HG03108 (cell line): ENCODE data around the gene COPS4.
"Not testable (repeated sequence)": the region's sequence is repeated elsewhere in the genome, so short reads cannot be mapped to it uniquely, and the experiment has no call there.

Experiments used
- ATAC-seq: cut with Tn5 transposase; IDR thresholded peaks from one replicate; pipeline ENCODE4 v1.9.1; 2021; ENCODE audit warnings: moderate library complexity; ENCODE audit not compliant: unreplicated experiment

The COPS4 gene

DNA sequence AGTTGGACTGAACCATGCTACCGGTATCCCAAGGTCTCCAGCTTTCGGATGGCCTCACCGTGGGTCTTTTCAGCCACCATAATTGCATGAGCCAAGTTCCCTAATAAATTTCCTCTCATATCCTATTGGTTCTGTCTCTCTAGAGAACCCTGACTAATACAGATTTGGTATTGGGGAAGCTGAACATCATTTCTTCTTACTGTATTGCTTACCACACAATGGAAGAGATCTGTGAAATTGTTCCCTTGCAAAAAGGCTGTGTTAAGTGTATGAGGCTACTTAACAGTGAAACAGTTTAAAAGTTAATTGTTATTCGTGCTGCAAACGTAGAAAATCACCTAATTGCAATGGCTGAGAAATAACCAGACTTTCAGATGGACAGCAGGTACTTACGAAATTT lies 45.6 kb downstream of the COPS4 start:
- ATAC-seq = no peak

DNA sequence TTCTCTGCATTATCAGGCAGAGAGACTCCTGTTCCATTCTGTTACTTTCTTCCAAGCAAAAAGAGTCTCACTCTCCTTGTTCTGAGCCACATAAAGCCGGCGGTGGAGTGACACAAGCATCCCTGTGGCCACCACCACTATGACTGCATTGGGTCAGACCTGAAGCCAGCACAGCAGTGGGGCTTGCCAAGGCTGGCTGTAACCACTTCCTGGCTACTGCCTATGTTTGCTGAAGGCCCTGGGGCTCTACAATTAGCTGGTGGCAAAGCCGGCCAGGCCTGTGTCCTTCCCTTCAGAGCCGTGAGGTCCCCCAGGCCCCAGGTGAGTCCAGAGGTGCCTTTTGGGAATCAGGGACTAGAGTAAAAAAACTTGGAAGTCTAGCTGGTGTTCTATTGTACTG lies 47.8 kb downstream of the COPS4 start:
- ATAC-seq = no peak

- peak; percentile 49 for ATAC-seq
Observed at GRCh38 chr4:83083925-83084475, 49.0 kb downstream of the COPS4 start.

DNA sequence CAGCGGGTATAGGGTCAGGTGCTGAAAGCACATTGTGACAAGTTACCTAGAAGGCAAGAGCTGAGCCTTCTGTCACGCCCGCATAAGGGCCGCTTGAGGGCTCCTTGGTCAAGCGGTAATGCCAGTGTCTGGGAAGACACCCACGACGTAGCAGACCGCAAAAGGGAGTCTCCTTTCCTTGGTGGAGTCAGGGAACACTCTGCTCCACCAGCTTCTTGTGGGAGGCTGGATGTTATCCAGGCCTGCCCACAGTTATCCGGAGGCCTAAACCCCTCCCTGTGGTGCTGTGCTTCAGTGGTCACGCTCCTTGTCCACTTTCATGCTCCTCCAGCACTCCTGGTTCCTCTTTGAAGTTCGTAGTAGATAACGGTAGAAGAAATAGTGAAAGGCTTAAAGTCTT lies 50.0 kb downstream of the COPS4 start:
- ATAC-seq = not testable (repeated sequence)

- no peak for ATAC-seq
Observed at GRCh38 chr4:83089410-83090157, 54.6 kb downstream of the COPS4 start.

- no peak for ATAC-seq
Observed at GRCh38 chr4:83093060-83093640, 58.2 kb downstream of the COPS4 start.

DNA sequence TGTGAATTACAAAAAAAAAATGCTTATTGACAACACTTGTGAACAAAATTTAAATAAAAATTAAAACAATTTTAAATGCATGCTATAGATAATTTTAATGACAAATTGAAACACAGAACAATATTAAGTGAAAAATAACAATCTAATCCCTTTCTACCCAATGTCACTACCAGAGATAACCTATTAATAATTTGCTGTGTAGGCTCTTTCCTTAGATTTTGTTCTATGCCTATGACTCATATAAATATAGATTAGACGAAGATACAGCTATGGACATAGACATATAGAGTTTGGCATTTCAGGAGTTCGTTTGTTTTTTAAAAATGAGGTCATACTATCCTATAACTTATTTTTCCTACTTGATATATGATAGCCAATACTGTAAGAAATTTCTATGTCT lies 61.4 kb downstream of the COPS4 start:
- ATAC-seq = no peak

- no peak for ATAC-seq
Observed at GRCh38 chr4:83104991-83105390, 70.0 kb downstream of the COPS4 start.

DNA sequence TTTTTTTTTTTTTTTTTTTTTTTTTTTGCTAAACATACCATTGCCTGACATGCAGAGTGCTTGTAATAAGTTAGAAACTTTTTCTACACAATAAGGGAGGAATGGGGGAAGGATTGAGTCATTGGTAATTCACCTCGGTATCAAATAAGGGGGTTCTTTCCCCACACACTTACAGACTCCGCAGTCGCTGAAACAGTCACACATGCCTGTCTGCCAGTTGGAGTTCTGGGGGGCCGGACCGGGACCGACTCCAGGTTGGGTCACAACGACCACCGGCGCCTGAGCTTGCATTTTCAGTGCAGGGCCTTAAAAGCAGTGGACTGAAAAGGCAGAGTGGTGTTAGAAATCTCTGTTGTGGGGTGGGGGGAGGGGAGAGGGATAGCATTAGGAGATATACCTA lies 72.6 kb downstream of the COPS4 start:
- ATAC-seq = no peak

GRCh38 chr4:83108101-83108861 lies 73.3 kb downstream of the COPS4 start:
- ATAC-seq = no peak

- ATAC-seq = peak; percentile 10
Observed at GRCh38 chr4:83109480-83110222, 74.7 kb downstream of the COPS4 start.

GRCh38 chr4:83110223-83110945 lies 75.4 kb downstream of the COPS4 start:
- peak; percentile 64 for ATAC-seq

- no peak for ATAC-seq
Observed at GRCh38 chr4:83110970-83111750, 76.2 kb downstream of the COPS4 start.

- not testable (repeated sequence) for ATAC-seq
Observed at GRCh38 chr4:83111751-83112141, 76.8 kb downstream of the COPS4 start.

DNA sequence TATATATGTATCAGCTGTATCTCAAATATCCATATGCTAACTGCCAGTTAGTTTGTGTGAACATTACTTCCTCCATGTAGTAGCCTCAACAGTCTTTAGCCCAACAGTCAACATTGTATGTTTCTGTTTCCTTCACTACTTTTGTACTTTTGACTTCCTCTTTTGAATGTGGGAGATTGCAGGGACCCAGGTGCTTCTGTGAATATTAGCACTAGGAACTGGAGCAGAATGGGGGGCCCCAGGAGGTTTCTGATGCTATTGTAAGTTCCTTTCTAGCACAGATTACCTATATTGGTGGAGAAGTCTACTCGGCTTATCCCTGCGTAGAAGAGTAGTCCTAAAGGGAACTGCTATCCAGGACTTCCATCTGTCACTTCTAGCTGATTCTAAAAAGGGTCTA lies 77.2 kb downstream of the COPS4 start:
- ATAC-seq = peak; percentile 35

- no peak for ATAC-seq
Observed at GRCh38 chr4:83112678-83113428, 77.9 kb downstream of the COPS4 start.

DNA sequence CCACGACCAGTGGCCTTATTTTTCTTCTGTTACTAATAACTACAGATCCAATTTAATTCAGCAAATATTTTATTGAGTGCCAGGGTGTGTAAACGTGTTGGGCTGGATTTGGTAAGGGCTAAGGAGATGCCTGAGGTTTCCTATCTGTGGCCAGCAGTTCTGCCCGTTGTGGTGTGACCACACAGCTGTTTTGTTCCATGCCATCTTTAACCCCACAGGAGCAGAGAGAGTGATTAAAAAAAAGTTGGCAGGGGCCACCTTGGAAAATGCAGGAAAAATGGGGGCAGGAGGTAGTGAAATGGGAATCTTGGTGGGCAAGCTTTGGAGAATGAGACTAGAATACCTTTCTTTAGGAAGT lies 78.4 kb downstream of the COPS4 start:
- no peak for ATAC-seq

DNA sequence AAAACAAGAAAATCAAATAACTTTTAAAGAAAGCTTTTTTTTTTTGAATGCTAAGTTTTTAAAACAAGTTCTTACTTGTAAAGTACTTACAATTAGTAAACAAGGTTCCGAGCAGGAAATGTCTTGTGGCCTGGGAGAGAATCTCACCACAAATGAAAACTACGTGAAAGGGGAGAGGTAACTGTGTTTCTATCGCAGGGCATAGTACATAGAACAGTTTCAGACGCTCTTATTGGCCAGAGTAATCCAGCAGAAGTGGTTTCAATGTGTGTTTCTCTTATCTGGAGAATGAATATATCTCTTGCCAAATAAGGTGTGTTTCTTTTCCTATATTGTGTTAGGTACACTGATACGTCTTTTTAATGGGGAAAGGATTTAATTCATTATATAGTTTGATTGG lies 79.6 kb downstream of the COPS4 start, which contains the start of gene PLAC8:
Gene PLAC8, minus strand, starts transcription at position 154 of the 400 bp plus-strand sequence. CDS start 6,808 bp downstream, outside the sequence.
- ATAC-seq = peak; percentile 39

GRCh38 chr4:83115000-83115399 lies 80.0 kb downstream of the COPS4 start:
- ATAC-seq = no peak
